ENCODE measurements around the gene GJD3. TPM values are rescaled to one million over a fixed set of nuclear protein-coding genes. Genes with fewer than 3 reads are reported as not detected.

The GJD3 gene
- total RNA-seq, 1 donor from 2014 or later = 1.1 TPM

- Mint-ChIP-seq H3K36me3 (ENCODE audit: low read depth, unreplicated experiment) (peaks cover 18% of the 10 kb centered on the region), H3K27ac (ENCODE audit: unreplicated experiment) (peak overlapping the region; percentile 48)
- TF ChIP-seq CTCF (IDR thresholded peaks at IDR 0.05; ENCODE audit: unreplicated experiment) = no peak
Measured at GRCh38 chr17:40338058-40338457, 26.5 kb downstream of the GJD3 start.

GRCh38 chr17:40337351-40337750 is 27.2 kb downstream of the GJD3 start:
- no peak for DNase-seq (ENCODE audit: low spot score)
- no peak overlapping the region for H3K27ac Mint-ChIP-seq (ENCODE audit: unreplicated experiment)
- H3K4me3 Mint-ChIP-seq (ENCODE audit: unreplicated experiment) = no peak overlapping the region
- peaks cover 32% of the 10 kb centered on the region for H3K4me1 Mint-ChIP-seq (ENCODE audit: unreplicated experiment)
- no peaks in the 10 kb centered on the region for H3K9me3 Mint-ChIP-seq (ENCODE audit: unreplicated experiment)
- no peak for TF ChIP-seq CTCF (IDR thresholded peaks at IDR 0.05; ENCODE audit: unreplicated experiment)
- peaks cover 22% of the 10 kb centered on the region for H3K36me3 Mint-ChIP-seq (ENCODE audit: low read depth, unreplicated experiment)
- H3K27me3 Mint-ChIP-seq (ENCODE audit: unreplicated experiment) = peaks cover 9% of the 10 kb centered on the region

More at GRCh38 chr17:40338058-40338457, 26.5 kb downstream of the GJD3 start:
- Mint-ChIP-seq H3K4me1 (ENCODE audit: unreplicated experiment) (peaks cover 36% of the 10 kb centered on the region), H3K4me3 (ENCODE audit: unreplicated experiment) (no peak overlapping the region), H3K9me3 (ENCODE audit: unreplicated experiment) (no peaks in the 10 kb centered on the region), H3K27me3 (ENCODE audit: unreplicated experiment) (peaks cover 11% of the 10 kb centered on the region)
- no peak for DNase-seq (ENCODE audit: low spot score)

GRCh38 chr17:40335620-40336019 is 28.9 kb downstream of the GJD3 start:
- H3K27me3 Mint-ChIP-seq (ENCODE audit: unreplicated experiment) = peaks cover 9% of the 10 kb centered on the region
- no peak overlapping the region for H3K27ac Mint-ChIP-seq (ENCODE audit: unreplicated experiment)
- DNase-seq (ENCODE audit: low spot score) = no peak
- TF ChIP-seq CTCF (IDR thresholded peaks at IDR 0.05; ENCODE audit: unreplicated experiment) = no peak
- H3K9me3 Mint-ChIP-seq (ENCODE audit: unreplicated experiment) = no peaks in the 10 kb centered on the region
- H3K4me1 Mint-ChIP-seq (ENCODE audit: unreplicated experiment) = peaks cover 36% of the 10 kb centered on the region
- peaks cover 27% of the 10 kb centered on the region for H3K36me3 Mint-ChIP-seq (ENCODE audit: low read depth, unreplicated experiment)
- H3K4me3 Mint-ChIP-seq (ENCODE audit: unreplicated experiment) = no peak overlapping the region

- no peak for TF ChIP-seq CTCF (IDR thresholded peaks at IDR 0.05; ENCODE audit: unreplicated experiment)
- Mint-ChIP-seq H3K27me3 (ENCODE audit: unreplicated experiment) (peaks cover 8% of the 10 kb centered on the region), H3K4me3 (ENCODE audit: unreplicated experiment) (no peak overlapping the region), H3K36me3 (ENCODE audit: low read depth, unreplicated experiment) (peaks cover 14% of the 10 kb centered on the region), H3K4me1 (ENCODE audit: unreplicated experiment) (peaks cover 30% of the 10 kb centered on the region), H3K9me3 (ENCODE audit: unreplicated experiment) (no peaks in the 10 kb centered on the region), H3K27ac (ENCODE audit: unreplicated experiment) (no peak overlapping the region)
- no peak for DNase-seq (ENCODE audit: low spot score)
Measured at GRCh38 chr17:40333781-40334448, 30.6 kb downstream of the GJD3 start.
